GM13976 (cell line): ENCODE data around the gene CAV2.

ENCODE experiments used
- DNase-seq: peaks from one replicate; pipeline ENCODE4 v3.0.0; 2012; ENCODE audit warnings: low spot score
- in situ Hi-C: fragments of 300-500 bp; cut with MboI; formaldehyde crosslinking; loops from one replicate; pipeline ENCODE4 v1.12.0; 2022; ENCODE audit warnings: low sequenced_read_pairs, mixed read lengths, inconsistent platforms; ENCODE audit not compliant: unreplicated experiment
- TF ChIP-seq, protein P1 (sequence below): IDR thresholded peaks from 2 replicates; pipeline ENCODE4 v1.5.1; 2012; ENCODE audit warnings: borderline replicate concordance, mild to moderate bottlenecking; ENCODE audit not compliant: insufficient read depth; ENCODE audit errors: extremely low read depth, missing control alignments, control extremely low read depth

Gene CAV2

DNA sequence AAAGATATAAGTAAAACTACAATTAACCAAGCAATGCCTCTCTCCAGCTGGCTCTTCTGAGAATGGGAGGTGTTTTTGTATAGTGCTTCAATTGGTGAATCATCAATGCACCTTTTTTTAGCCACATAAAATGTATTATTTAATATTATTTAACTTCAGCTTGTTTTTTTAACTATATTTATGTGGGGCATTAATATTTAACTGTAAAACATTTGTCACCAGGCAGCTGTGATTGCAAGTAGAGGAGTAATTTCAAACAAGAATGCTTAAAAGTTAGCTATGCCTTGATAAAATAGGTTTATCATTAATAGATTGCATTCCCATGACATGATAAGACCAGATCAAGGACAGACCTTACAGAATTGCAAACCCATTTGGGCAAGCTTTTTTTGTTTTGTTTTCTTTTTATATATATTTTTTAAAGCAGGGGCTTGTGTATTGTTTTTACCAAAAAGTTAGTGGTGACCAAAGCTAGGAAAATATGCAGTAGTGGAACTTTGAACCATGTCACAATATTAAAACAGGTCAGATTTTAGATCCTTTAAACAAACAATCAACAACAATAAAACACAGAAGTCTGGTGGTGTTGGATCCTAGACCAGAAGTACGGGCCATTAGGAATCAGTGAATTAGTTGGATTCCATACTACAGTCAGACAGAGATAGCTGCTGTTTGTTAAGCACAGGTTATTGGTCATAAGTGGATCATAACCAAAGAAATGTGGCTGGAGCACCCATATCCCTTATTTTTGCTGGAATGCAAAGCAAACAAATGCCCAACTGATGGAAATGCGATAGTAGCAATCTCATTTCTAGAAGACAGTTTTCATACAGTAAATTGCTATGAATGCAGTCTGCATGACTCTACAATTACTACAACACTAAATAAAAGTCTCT, 2.9 kb downstream of the CAV2 start:
- in situ Hi-C loops = no loop called here
- no peak for DNase-seq
- TF ChIP-seq, protein P1, sequence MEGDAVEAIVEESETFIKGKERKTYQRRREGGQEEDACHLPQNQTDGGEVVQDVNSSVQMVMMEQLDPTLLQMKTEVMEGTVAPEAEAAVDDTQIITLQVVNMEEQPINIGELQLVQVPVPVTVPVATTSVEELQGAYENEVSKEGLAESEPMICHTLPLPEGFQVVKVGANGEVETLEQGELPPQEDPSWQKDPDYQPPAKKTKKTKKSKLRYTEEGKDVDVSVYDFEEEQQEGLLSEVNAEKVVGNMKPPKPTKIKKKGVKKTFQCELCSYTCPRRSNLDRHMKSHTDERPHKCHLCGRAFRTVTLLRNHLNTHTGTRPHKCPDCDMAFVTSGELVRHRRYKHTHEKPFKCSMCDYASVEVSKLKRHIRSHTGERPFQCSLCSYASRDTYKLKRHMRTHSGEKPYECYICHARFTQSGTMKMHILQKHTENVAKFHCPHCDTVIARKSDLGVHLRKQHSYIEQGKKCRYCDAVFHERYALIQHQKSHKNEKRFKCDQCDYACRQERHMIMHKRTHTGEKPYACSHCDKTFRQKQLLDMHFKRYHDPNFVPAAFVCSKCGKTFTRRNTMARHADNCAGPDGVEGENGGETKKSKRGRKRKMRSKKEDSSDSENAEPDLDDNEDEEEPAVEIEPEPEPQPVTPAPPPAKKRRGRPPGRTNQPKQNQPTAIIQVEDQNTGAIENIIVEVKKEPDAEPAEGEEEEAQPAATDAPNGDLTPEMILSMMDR = no peak

DNA sequence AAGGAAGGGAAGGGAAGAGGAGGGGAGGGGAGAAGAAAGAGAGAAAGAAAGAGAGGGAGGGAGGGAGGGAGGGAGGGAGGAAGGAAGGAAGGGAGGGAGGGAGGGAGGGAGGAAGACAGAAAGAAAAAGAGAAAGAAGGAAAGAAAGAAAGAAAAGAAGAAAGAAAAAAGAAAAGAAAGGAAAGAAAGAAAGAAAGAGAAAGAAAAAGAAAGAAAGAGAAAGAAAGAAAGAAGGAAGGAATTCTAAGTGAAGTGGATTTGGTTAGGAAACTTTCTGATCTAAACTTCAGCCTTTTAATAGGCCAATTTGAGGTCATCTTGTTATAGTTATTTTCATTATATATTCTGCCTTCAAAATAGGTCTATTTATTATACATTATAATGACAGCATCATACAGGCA, 4.3 kb downstream of the CAV2 start:
- in situ Hi-C loops = no loop called here
- TF ChIP-seq, protein P1 = no peak
- no peak for DNase-seq

- TF ChIP-seq, protein P1 = no peak
- in situ Hi-C loops = no loop called here
- no peak for DNase-seq
Measured at GRCh38 chr7:116505278-116505677, 5.7 kb downstream of the CAV2 start.

GRCh38 chr7:116505823-116506222, 6.3 kb downstream of the CAV2 start:
- in situ Hi-C loops = no loop called here
- DNase-seq = no peak
- TF ChIP-seq, protein P1 = no peak

- in situ Hi-C loops = no loop called here
- DNase-seq = no peak
- TF ChIP-seq, protein P1 = no peak
Measured at GRCh38 chr7:116509982-116510579, 10.5 kb downstream of the CAV2 start.

DNA sequence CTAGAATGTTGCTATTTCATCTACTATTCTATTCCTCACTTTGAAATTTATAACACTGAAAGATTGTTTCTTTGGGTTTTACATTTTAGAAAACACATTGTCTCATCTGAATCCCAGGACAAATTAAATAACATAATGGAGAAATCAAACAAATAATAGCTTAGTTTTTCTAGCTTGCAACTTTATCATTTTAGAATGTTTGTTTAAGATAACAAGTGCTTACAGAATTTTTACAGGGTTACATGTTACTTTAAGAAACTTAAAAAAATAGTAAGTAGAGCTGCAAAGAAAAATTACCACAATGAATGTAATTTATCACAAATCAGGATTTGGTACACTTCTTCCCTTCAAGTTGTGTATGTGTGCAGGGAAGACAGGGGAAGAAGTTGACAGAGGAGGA, 11.3 kb downstream of the CAV2 start:
- in situ Hi-C loops = no loop called here
- TF ChIP-seq, protein P1 = no peak
- no peak for DNase-seq
